ENCODE results near the gene TMEM62. TPM values are rescaled to one million over a fixed set of nuclear protein-coding genes. Genes with fewer than 3 reads are reported as not detected.
"Not testable (repeated sequence)": the region's sequence is repeated elsewhere in the genome, so short reads cannot be mapped to it uniquely, and the experiment has no call there.

TMEM62 gene
- polyA plus RNA-seq, 1 experiment = 4.2 TPM

DNA sequence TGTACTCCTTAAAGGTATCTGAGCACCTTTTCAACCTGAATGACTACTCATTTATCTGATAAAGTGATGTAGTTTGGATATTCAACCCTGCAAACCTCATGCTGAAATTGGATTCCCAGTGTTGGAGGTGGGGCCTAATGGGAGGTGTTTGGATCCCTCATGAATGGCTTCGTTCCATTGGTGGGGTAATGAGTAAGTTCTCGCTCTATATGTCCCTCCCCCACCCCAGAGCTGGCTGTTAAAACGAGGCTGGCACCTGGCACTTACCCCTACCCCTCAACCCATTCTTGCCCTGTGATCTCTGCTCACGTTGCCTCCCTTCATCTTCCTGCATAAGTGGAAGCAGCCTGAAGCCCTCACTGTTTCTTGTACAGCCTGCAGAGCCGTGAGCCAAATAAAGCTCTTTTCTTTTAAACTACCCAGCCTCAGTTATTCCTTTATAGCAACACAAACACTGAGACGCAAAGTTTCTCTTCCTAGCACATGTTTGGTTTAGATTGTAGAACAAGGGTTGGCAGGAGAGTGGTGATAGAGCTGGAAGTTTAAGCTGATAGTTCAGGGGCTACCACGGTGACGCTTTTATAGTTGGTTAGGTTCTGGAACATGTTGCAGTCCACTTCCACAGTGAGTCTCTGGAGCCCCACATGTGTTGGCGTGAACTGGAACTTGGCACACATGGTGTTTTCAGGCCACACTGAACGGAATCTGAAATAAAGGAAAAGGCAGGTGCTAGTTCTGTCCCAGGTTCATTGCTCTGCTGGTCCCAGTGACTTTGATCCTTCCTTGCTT is 63.6 kb downstream of the TMEM62 start:
- ChIA-PET POLR2A (no interaction called here), CTCF (interaction anchor here (1.2 to 3.7 kb wide), 2 partner anchors 10 to 89 kb away, joined by 5 to 17 read pairs; no protein-coding TSS in a partner anchor)
- Histone ChIP-seq H3K36me3 (ENCODE audit: control insufficient read depth, insufficient read depth, low read length) (peaks cover 1% of the 10 kb centered on the region), H3K4me3 (ENCODE audit: low read depth, low read length) (no peak overlapping the region), H3K27me3 (ENCODE audit: control insufficient read depth, insufficient read depth, low read length) (no peaks in the 10 kb centered on the region)
- TF ChIP-seq, protein P1, sequence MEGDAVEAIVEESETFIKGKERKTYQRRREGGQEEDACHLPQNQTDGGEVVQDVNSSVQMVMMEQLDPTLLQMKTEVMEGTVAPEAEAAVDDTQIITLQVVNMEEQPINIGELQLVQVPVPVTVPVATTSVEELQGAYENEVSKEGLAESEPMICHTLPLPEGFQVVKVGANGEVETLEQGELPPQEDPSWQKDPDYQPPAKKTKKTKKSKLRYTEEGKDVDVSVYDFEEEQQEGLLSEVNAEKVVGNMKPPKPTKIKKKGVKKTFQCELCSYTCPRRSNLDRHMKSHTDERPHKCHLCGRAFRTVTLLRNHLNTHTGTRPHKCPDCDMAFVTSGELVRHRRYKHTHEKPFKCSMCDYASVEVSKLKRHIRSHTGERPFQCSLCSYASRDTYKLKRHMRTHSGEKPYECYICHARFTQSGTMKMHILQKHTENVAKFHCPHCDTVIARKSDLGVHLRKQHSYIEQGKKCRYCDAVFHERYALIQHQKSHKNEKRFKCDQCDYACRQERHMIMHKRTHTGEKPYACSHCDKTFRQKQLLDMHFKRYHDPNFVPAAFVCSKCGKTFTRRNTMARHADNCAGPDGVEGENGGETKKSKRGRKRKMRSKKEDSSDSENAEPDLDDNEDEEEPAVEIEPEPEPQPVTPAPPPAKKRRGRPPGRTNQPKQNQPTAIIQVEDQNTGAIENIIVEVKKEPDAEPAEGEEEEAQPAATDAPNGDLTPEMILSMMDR (IDR thresholded peaks at IDR 0.05; ENCODE audit: insufficient read depth, low read depth, low read length) = no peak
- no peak for DNase-seq (ENCODE audit: low read depth)

DNA sequence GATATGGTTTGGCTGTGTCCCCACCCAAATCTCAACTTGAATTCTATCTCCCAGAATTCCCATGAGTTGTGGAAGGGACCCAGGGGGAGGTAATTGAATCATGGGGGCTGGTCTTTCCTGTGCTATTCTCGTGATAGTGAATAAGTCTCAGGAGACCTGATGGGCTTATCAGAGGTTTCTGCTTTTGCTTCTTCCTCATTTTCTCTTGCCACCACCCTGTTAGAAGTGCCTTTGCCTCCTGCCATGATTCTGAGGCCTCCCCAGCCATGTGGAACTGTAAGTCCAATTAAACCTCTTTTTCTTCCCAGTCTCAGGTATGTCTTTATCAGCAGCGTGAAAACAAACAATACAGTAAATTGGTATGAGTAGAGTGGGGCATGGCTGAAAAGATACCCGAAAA is 64.4 kb downstream of the TMEM62 start:
- H3K4me3 ChIP-seq (ENCODE audit: low read depth, low read length); H3K36me3 ChIP-seq (ENCODE audit: control insufficient read depth, insufficient read depth, low read length); H3K27me3 ChIP-seq (ENCODE audit: control insufficient read depth, insufficient read depth, low read length); POLR2A ChIA-PET; CTCF ChIA-PET; DNase-seq (ENCODE audit: low read depth): not testable (repeated sequence)

DNA sequence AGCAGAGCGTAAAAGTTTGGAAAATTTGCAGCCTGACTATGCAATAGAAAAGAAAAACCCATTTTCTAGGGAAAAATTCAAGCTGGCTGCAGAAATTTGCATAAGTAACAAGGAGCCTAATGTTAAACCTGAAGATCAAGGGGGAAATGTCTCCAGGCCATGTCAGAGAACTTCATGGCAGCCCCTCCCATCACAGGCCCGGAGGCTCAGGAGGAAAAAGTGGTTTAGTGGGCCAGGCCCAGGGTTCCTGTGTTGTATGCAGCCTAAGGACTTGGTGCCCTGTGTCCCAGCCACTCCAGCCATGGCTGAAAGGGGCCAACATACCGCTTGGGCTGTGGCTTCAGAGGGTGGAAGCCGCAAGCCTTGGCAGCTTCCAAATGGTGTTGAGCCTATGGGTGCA is 65.2 kb downstream of the TMEM62 start:
- H3K36me3 ChIP-seq (ENCODE audit: control insufficient read depth, insufficient read depth, low read length); H3K4me3 ChIP-seq (ENCODE audit: low read depth, low read length); POLR2A ChIA-PET; DNase-seq (ENCODE audit: low read depth); H3K27me3 ChIP-seq (ENCODE audit: control insufficient read depth, insufficient read depth, low read length); CTCF ChIA-PET: not testable (repeated sequence)

DNA sequence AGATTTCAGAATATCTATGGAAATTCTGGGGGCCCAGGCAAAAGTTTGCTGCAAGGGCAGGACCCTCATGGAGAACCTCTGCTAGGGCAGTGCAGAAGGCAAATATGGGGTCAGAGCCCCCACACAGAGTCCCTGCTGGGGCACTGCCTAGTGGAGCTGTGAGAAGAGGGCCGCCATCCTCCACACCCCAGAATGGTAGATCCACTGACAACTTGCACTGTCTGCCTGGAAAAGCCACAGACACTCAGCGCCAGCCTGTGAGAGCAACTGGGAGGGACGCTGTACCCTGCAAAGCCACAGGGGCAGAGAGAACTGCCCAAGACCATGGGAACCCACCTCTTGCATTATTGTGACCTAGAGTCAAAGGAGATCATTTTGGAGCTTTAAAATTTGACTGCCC is 65.6 kb downstream of the TMEM62 start:
- Histone ChIP-seq H3K36me3 (ENCODE audit: control insufficient read depth, insufficient read depth, low read length) (peaks cover 1% of the 10 kb centered on the region), H3K27me3 (ENCODE audit: control insufficient read depth, insufficient read depth, low read length) (no peaks in the 10 kb centered on the region), H3K4me3 (ENCODE audit: low read depth, low read length) (no peak overlapping the region)
- TF ChIP-seq, protein P1 (IDR thresholded peaks at IDR 0.05; ENCODE audit: insufficient read depth, low read depth, low read length) = no peak
- ChIA-PET CTCF (interaction anchor here (0.9 kb wide), 1 partner anchor 28 kb away, joined by 3 read pairs; no protein-coding TSS in a partner anchor), POLR2A (no interaction called here)
- no peak for DNase-seq (ENCODE audit: low read depth)

DNA sequence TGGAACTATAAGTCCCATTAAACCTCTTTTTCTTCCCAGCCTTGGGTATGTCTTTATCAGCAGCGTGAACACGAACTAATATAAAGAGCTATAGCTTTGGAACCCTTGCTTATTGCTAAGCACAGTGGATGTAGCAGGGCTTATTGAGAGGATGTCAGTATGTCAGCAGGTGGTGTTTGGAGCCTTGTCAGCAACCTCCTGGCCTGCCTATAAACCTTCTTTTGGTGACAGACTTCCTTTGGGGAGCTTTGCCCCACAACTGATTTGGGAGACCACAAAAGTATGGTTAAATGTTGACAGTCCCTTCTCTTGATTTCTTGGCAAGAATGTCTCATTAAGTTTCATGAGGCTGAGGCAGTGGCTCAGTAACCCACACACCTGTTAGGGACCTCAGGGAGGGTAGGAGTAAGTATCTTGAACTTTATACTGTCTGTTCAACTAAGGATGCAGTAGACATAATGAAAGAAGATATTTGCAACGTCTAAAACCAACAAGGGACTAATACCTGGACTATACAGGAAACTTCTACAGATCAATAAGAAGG is 66.6 kb downstream of the TMEM62 start:
- H3K4me3 ChIP-seq (ENCODE audit: low read depth, low read length) = no peak overlapping the region
- no peaks in the 10 kb centered on the region for H3K27me3 ChIP-seq (ENCODE audit: control insufficient read depth, insufficient read depth, low read length)
- TF ChIP-seq, protein P1 (IDR thresholded peaks at IDR 0.05; ENCODE audit: insufficient read depth, low read depth, low read length) = no peak
- ChIA-PET CTCF (interaction anchor here (0.9 to 1.2 kb wide), 2 partner anchors 27 to 85 kb away, joined by 3 read pairs; no protein-coding TSS in a partner anchor), POLR2A (no interaction called here)
- DNase-seq (ENCODE audit: low read depth) = no peak
- peaks cover 1% of the 10 kb centered on the region for H3K36me3 ChIP-seq (ENCODE audit: control insufficient read depth, insufficient read depth, low read length)

DNA sequence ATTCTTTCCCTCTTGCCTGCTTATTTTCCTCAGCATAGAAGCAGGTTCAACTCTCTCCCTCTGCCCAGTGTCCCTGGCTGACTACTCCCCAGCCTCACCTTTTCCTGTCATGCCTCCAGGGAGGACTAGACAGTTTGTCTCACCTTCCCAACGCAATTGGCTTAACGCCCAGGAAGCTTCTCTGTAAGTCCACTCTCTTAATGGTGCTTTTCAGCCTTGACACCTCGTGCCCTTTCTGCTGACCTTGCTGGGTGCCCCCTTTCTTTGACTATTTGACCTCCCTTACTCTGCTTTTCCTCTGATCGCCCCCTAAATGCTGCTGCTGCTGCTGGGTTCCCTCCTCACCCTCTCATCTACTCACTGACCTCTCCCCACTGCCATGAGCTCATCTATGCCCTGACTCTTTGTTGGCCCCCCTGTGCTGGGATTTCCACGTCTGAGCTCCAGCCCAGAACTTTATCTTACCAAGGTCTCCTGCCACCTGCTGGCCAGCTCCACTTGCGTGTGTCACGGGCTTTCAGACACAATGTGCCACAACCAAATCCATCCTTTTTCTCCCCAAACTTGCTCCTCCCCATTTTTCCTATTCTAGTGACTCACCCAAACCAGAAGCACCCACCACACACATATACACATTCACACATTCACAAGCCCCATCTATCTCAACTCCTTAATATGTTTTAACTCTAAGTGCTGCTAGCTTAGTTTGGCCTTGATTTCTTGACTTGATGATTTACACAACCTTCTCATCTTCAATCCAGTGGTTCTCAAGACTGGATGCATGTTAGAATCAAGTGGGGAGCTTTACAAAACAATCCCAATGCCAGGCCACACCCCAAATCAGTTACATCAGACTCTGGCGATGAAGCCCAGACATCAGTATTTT is 70.9 kb downstream of the TMEM62 start:
- H3K36me3 ChIP-seq (ENCODE audit: control insufficient read depth, insufficient read depth, low read length) = no peaks in the 10 kb centered on the region
- CTCF ChIA-PET = interaction anchor here (0.6 to 4.3 kb wide), 17 partner anchors 10 to 503 kb away, joined by 3 to 61 read pairs (median 5); partner anchors contain the start of genes CCNDBP1 and TGM5
- TF ChIP-seq, protein P1 (IDR thresholded peaks at IDR 0.05; ENCODE audit: insufficient read depth, low read depth, low read length) = peak; percentile 77
- H3K4me3 ChIP-seq (ENCODE audit: low read depth, low read length) = no peak overlapping the region
- POLR2A ChIA-PET = no interaction called here
- DNase-seq (ENCODE audit: low read depth) = no peak
- H3K27me3 ChIP-seq (ENCODE audit: control insufficient read depth, insufficient read depth, low read length) = peaks cover 27% of the 10 kb centered on the region
